NCI-H128 (cell line): ENCODE results near the gene SCIMP.
"Not testable (repeated sequence)": the region's sequence is repeated elsewhere in the genome, so short reads cannot be mapped to it uniquely, and the experiment has no call there.

ENCODE experiments used
- DNase-seq: peaks from one replicate; lab custom pipeline; 2025; ENCODE audit not compliant: unreplicated experiment; lab: John Stamatoyannopoulos, UW

SCIMP gene

GRCh38 chr17:5191541-5192417, 42.9 kb downstream of the SCIMP start, which contains the start of gene ZNF594:
Gene ZNF594 (minus strand): TSS chr17:5191868. CDS start chr17:5184256, 7,612 bp downstream.
- DNase-seq = peak; percentile 74

- DNase-seq = no peak
Measured at GRCh38 chr17:5184288-5184687, 50.4 kb downstream of the SCIMP start.

- DNase-seq = no peak
Measured at GRCh38 chr17:5183410-5183793, 51.3 kb downstream of the SCIMP start.

GRCh38 chr17:5182597-5183409, 51.9 kb downstream of the SCIMP start:
- DNase-seq = no peak

GRCh38 chr17:5181509-5182305, 53.0 kb downstream of the SCIMP start:
- DNase-seq = no peak

GRCh38 chr17:5179003-5179402, 55.7 kb downstream of the SCIMP start:
- no peak for DNase-seq

GRCh38 chr17:5175027-5175426, 59.6 kb downstream of the SCIMP start:
- DNase-seq = not testable (repeated sequence)

GRCh38 chr17:5165791-5166564, 68.7 kb downstream of the SCIMP start:
- DNase-seq = not testable (repeated sequence)

GRCh38 chr17:5164436-5164835, 70.2 kb downstream of the SCIMP start:
- no peak for DNase-seq

- DNase-seq = not testable (repeated sequence)
Measured at GRCh38 chr17:5161793-5162192, 72.9 kb downstream of the SCIMP start.

GRCh38 chr17:5160702-5161101, 74.0 kb downstream of the SCIMP start:
- DNase-seq = not testable (repeated sequence)
